Posterior cingulate gyrus (tissue), 11 donors: Measurements from ENCODE around the gene AGK.
"Not testable (repeated sequence)": the region's sequence is repeated elsewhere in the genome, so short reads cannot be mapped to it uniquely, and the experiment has no call there.

Source experiments
- DNase-seq, 10 donors: peaks; one replicate each; pipeline versions ENCODE4 v3.0.0 to v3.0.0-alpha.2; 2020 to 2021; ENCODE audit warnings: mixed read lengths in 3 of 10
- intact Hi-C: fragments of 100-400 bp; cut with DNase I; formaldehyde crosslinking; loops from one replicate; pipeline ENCODE4 v1.15.1; 2023

AGK gene

DNA sequence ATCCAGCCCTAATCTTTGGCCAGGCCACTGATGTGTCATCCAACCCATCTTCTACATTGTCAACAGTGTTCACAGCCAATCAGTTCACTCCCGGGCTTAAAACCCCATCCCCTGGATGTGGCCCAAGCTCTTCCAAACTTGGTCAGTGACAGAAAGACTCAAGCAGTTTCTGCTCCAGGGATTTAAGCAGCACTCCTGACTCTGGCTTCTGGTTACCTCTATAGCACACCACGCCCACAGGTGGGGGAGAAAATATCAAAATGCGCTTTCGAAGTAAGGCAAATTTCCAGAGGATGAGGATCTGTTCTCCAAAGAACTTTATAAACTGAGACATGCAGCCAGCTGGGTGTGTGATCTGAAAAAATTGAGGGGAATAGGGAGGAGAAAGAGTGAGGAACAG is 114.9 kb downstream of the AGK start:
- intact Hi-C loops, result no loop called here
- no peak for DNase-seq

DNA sequence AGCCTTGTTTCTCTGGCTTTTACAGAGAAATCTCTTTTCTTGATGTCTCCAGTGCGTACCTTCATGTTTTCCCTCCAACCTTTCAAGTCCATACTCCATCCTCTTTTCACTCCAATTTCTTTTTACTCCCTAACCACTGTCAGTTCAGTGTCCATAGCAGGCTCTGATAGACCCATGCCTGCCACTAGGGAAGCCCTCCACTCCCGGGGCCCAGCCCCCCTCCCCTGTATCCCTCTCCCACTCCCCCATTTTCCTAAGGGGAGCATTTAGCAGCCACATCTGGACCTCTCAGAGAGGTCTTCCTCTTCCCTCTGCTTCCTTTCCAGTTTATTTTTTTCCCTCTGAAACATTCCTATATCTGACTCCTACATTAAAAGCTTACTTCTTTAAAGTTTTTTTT is 117.6 kb downstream of the AGK start:
- no peak for DNase-seq
- intact Hi-C loops, result no loop called here

DNA sequence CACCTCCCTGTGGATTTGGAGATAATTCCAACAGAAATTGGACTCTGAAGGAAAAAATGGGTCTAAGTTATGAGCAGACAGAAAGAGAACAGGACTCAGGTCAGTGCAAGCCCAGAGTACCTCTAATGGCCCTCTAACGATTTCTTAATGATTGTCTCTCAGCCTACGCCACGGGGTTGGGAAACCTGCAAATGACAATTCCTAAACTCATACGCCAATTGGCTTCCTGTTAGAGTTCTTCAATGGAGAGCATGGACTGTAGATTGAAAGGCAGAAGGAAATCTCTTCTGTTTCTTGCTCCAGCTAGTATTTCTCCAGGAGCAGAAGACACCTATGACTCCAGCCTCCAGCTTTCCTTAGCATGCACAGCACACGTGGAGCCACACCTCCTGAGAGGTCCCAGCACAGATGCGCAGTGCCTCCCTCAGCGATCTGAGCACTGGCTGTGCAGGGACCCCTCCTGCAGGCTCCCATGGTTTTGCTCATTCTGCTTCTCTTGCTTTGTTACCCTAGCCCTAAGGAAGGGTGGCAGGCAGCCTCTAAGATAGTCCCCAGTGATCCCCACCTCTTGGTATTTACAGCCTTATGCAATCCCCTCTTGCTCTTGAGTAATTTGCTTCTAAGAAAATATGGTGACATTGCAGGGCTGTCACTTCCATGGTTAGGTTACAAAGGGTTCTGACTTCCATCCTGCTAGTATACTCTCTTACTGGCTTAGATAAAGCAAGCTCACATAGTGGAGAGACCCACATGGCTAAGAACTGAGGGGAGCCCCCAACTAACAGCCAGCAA is 120.7 kb downstream of the AGK start:
- no peak for DNase-seq
- intact Hi-C loops, result no loop called here

- intact Hi-C loops, result no loop called here
- DNase-seq, result no peak
These were observed 122.1 kb downstream of the AGK start for GRCh38 chr7:141673346-141673745.

GRCh38 chr7:141674171-141674671 is 123.0 kb downstream of the AGK start:
- no peak for DNase-seq
- intact Hi-C loops, result no loop called here

DNA sequence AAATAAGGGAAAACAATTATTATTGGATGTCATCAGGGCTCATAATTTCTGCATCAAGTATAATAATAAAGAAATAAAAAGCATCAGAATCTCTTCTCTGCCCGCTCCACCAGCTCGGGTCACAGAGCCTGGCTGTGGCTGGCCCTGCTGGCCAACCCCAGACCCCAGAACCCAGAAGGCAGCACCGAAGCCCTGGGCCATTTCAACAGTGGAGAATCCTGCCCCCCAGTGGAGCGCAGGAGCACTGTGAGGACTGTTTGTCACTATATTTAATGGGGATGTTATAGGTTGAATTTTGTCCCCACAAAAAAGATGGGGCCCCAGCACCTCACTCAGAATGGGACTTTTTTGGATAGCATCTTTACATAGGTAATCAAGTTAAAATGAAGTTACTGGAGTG is 123.5 kb downstream of the AGK start:
- peak in 3 of 10 donors; percentile 42 to 86 (median 57) for DNase-seq
- intact Hi-C loops, result no loop called here

GRCh38 chr7:141675436-141676215 is 124.4 kb downstream of the AGK start:
- DNase-seq, result no peak
- intact Hi-C loops, result no loop called here

GRCh38 chr7:141676618-141677017 is 125.4 kb downstream of the AGK start:
- intact Hi-C loops, result no loop called here
- no peak for DNase-seq

DNA sequence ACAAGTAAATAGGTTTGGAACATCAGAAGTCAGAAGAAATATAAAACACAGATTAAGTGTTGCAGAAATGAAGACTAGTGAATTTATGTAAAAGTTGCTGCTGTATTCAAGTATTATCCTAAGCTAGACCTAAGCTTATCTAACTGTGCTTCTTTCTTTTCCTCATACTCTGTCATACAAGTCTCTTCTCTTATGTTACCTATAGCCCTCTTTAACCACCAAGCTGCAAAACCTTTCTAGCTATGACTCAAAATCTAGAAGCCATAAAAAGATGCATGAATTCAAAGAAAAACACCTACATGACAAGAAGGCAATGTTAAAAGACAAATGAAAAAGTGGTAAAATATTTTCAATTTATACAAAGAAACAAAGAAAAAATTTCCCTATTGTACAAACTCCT is 127.8 kb downstream of the AGK start:
- no peak for DNase-seq
- intact Hi-C loops, result no loop called here

DNA sequence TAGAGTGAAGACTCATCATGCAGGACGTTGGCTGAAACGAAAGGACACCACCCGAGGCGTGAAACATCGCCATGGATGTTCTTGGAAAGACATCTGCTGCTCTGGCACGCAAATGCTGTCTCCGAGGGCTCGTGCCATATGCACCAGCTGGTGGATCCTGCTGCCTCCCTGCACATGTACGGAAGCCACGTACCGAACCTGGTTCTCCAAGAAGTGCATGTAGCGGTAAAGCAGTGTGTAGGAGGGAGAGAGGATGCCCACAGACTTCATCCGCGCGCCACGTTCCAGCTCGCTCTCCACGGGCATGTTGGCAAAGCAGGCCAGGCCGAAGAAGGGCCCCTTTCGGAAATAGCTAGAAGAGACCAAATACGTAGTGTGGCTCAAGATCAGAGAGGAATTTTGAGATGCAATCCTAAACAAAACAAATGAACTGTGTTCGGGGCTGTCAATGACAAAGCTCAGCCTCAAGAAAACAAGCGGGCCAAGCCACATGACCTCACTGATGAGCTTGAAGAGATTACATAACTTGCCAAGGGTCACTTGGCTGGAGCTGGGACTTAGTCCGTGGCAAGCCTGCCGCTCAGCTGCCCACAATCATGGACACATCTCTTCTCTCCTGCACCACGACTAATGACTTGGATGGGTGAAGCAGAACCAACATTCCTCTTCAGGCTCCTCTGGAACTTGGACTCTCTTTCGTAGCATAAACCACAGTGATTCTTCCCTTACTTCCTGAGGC is 134.2 kb downstream of the AGK start:
- peak; percentile 51 to 96 (median 76) for DNase-seq
- intact Hi-C loops, result no loop called here

DNA sequence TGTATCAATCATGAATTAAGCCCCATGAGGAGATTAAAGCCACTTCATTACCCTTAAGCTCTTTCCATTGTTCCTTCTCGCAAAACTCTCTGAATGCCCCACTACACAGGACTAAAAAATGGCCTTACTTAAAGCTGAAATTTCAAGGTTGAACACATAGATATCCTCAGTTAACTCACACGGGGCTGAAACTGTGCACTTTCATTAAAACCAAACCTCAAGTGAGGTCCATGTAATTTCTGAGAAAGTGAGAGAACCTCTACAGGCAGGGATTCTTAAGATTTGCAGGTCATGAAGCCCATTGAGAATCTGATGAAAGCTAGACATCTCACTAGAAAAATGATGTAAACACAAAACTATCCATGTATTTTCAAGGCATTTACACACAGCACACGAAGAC is 134.9 kb downstream of the AGK start:
- no peak for DNase-seq
- intact Hi-C loops, result no loop called here

- DNase-seq, result no peak
- intact Hi-C loops, result no loop called here
These were observed 135.5 kb downstream of the AGK start for GRCh38 chr7:141686670-141687069.

DNA sequence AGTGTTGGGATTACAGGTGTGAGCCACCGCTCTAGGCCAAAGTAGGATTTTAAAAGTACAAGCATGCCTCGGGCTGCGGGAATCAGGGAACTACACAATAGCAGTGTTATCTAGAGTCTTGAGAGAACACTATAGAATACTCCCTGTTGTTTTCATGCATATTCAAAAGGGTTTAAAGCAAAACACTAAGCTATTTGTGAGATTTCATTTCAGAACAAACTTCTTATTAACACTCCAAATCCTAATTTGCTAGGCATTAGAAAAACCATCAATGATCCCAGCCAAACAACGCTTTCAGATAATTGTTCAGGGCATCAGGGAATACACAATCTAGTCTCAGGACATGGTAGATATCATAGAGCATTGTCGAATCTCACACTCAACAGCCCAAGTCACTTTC is 136.8 kb downstream of the AGK start:
- no peak for DNase-seq
- intact Hi-C loops, result no loop called here

DNA sequence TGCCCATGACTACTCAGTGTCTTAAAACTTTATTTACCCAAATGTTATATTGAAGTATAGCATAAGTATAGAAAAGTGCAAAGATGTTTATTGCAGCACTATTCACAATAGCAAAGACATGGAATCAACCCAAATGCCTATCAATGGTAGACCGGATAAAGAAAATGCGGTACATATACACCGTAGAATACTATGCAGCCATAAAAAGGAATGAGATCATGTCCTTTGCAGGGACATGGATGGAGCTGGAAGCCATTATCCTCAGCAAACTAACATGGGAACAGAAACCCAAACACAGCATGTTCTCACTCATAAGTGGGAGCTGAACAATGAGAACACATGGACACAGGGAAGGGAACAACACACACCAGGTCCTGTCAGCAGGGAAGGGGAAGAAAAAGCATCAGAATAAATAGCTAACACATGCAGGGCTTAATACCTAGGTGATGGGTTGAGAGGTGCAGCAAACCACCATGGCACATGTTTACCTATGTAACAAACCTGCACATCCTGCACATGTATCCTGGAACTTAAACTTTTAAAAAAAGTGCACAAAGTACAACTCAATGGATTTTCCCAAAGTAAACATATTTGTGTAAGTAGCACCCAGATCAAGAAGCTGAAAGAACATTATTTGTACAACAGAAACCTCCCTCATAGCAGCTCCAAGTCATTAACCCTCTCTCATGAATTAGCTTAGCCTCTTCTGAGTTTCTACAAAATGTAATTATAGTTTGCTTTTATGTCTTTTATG is 138.0 kb downstream of the AGK start:
- intact Hi-C loops, result not testable (repeated sequence)

DNA sequence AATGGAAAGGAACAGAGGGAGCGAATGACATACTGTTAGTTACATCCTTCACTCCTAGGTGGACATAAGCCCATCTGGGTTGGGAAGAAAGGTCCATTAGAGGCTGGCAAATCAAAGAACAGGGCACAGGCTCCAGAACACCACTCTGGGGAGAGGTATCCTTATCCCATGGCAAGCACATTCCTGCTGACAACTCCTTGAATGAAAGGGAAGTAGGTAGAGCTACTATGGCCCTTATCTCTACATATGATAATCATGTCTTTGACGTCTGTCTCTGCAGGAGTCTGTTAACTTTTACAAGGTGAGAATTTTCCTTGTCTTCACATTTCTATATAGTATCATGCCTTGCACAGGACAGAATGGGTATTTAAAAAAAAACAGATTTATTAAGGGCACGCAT is 140.3 kb downstream of the AGK start:
- intact Hi-C loops, result no loop called here
- no peak for DNase-seq

More for the DNA sequence above, 138.0 kb downstream of the AGK start:
- DNase-seq, result not testable (repeated sequence)

- DNase-seq, result no peak
- intact Hi-C loops, result no loop called here
These were observed 140.8 kb downstream of the AGK start for GRCh38 chr7:141691961-141692360.

DNA sequence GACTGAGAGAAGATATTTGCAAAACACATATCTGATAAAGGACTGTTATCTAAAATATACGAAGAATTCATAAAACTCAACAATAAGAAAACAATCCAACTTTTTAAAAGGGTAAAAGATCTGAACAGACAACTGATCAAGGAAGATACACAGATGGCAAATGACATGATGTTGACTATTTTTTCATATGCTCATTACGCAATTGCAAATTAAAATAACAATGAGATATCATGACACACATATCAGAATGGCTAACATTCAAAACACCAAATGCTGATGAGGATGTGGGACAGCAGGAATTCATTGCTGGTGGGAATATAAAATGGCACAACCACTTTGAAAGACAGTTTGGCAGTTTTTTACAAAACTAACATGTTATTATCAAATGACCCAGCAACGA is 141.9 kb downstream of the AGK start:
- no peak for DNase-seq

DNA sequence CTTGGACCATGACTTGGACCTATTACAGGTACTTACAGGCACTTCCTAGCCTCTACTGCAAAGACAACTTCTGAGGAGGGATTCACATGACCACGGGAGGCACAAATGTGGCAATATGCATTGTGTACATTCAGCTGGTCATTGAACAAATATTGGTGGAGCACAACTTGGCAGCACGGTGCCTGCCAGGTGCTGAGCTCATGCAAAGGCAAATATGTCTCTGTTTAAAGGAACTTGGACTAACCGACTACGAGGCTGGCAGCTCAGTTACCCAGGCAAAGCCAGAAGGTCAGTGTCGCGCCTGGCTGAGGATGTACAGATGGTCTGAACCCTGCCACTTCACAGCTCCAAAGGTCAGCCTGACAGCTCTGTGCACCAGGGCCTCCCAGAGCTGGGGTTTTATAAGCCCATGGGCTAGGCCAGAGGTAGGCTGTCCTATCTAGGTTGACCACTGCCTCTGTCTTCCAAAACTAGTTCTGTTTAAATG is 144.6 kb downstream of the AGK start:
- DNase-seq, result no peak

More for the DNA sequence above, 141.9 kb downstream of the AGK start:
- intact Hi-C loops, result no loop called here

GRCh38 chr7:141696348-141696747 is 145.1 kb downstream of the AGK start:
- intact Hi-C loops, result no loop called here
- no peak for DNase-seq

More for the DNA sequence above, 144.6 kb downstream of the AGK start:
- intact Hi-C loops, result no loop called here

DNA sequence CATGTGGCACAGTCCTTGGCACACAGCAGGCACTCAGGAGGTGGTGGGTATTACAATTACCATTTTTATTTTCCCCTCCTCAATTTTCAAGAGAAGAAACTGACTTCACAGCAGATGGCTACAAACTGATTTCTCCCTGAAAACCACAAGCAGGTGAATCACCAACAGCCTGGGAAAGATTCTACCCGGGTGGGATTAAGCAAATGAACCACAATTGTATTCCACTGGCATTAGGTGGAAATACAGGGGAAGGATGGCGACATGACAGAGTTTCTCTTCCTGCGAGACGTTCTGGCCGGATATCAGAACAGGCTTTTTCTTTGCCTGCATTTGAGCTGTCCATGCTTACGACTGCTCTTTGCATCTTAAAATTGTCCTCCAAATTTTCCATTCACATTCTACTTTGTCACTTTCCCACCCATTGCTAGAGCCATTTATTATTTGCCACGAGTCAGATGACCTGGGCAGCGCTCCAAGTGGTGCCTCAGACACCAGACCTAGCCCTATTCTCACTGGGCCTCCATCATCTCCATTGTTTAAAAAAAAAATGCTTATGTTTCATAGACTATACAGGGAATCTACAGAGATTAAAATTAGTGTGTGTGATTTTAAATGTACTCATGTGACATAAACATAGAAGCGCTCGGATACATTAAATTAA is 146.1 kb downstream of the AGK start:
- DNase-seq, result peak in 6 of 10 donors; percentile 53 to 92 (median 73)
- intact Hi-C loops, result no loop called here
